Measurements from ENCODE around the gene NUF2. TPM values are rescaled to one million over a fixed set of nuclear protein-coding genes. Genes with fewer than 3 reads are reported as not detected.

Gene NUF2
- total and polyA plus RNA-seq, 2 donors (not counting 1 experiment from before 2014, with no cell fraction given): 0.94 to 1.3 TPM

DNA sequence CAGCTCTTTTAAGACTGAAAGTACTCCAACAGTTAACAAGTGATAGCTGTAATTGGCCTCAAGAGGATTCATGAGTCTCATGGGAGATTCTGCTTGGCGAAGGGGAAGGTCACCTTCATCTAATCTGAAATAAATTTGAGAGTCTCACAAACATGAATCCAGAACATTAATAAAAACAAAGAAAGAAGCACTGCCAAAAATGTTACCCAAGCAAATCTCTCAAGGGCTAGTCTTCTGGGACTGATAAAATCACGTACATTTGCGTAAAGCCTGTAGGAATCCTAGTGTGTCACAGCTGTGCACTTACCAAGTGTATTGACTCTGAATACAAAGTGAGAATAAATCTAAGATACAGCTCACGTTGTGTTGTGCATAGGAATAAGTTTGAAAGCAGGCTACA lies 21.2 kb upstream of the NUF2 start:
- no peak overlapping the region for H3K4me2 ChIP-seq (replicated peaks; ENCODE audit: low read depth, low read length, poor library complexity, severe bottlenecking)
- intact Hi-C loops (cut with micrococcal nuclease): no loop called here
- Mint-ChIP-seq H3K27me3 (no peaks in the 10 kb centered on the region), H3K27ac (no peak overlapping the region), H3K9me3 (ENCODE audit: insufficient read depth) (no peaks in the 10 kb centered on the region), H3K4me3 (no peak overlapping the region), H3K4me1 (no peaks in the 10 kb centered on the region)
- no peaks in the 10 kb centered on the region for H4K20me1 ChIP-seq (ENCODE audit: control insufficient read depth, insufficient read depth, low read length, poor library complexity, severe bottlenecking)
- no peak overlapping the region for H3K9ac ChIP-seq (ENCODE audit: low read length)
- ChIA-PET CTCF (no interaction called here), POLR2A (no interaction called here)
- H3K27ac ChIP-seq (ENCODE audit: low read length in 2 of 2): no peak overlapping the region
- no peak overlapping the region for H2AFZ ChIP-seq (ENCODE audit: insufficient read depth, low read depth, low read length, poor library complexity, severe bottlenecking)
- H3K36me3 ChIP-seq (replicated peaks in 1 of 2; ENCODE audit: control extremely low read depth in 1 of 2, control insufficient read depth in 1 of 2, extremely low read depth in 1 of 2, insufficient read depth in 2 of 2, low read length in 1 of 2): peaks cover 0 to 15% of the 10 kb centered on the region in 2 experiments
- TF ChIP-seq, protein P1, sequence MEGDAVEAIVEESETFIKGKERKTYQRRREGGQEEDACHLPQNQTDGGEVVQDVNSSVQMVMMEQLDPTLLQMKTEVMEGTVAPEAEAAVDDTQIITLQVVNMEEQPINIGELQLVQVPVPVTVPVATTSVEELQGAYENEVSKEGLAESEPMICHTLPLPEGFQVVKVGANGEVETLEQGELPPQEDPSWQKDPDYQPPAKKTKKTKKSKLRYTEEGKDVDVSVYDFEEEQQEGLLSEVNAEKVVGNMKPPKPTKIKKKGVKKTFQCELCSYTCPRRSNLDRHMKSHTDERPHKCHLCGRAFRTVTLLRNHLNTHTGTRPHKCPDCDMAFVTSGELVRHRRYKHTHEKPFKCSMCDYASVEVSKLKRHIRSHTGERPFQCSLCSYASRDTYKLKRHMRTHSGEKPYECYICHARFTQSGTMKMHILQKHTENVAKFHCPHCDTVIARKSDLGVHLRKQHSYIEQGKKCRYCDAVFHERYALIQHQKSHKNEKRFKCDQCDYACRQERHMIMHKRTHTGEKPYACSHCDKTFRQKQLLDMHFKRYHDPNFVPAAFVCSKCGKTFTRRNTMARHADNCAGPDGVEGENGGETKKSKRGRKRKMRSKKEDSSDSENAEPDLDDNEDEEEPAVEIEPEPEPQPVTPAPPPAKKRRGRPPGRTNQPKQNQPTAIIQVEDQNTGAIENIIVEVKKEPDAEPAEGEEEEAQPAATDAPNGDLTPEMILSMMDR (IDR thresholded peaks at IDR 0.05): no peak
- no peak for TF ChIP-seq EZH2 (IDR thresholded peaks at IDR 0.05; ENCODE audit: borderline replicate concordance, insufficient read depth, low read depth, low read length, poor library complexity, severe bottlenecking)
- no peak overlapping the region for H3K4me3 ChIP-seq (ENCODE audit: control extremely low read depth in 1 of 5, extremely low read depth in 1 of 5, insufficient read depth in 1 of 5, low read depth in 2 of 5, low read length in 4 of 5)
- no peaks in the 10 kb centered on the region for H3K4me1 ChIP-seq (ENCODE audit: control insufficient read depth in 2 of 2, insufficient read depth in 2 of 2, low read length in 2 of 2)
- DNase-seq (no peak), ATAC-seq (ENCODE audit: low read depth) (no peak)
- H3K27me3 ChIP-seq (replicated peaks in 1 of 4; ENCODE audit: control extremely low read depth in 1 of 4, control insufficient read depth in 3 of 4, insufficient read depth in 4 of 4, low read length in 3 of 4): no peaks in the 10 kb centered on the region
- no peaks in the 10 kb centered on the region for H3K79me2 ChIP-seq (ENCODE audit: control insufficient read depth, insufficient read depth, low read length)
- WGBS (ENCODE audit: insufficient coverage): 100% methylated on average over 2 of the region's 4 CpGs
- no peaks in the 10 kb centered on the region for H3K9me3 ChIP-seq (ENCODE audit: control extremely low read depth in 1 of 3, control insufficient read depth in 2 of 3, insufficient read depth in 1 of 3, low read length in 2 of 3)

DNA sequence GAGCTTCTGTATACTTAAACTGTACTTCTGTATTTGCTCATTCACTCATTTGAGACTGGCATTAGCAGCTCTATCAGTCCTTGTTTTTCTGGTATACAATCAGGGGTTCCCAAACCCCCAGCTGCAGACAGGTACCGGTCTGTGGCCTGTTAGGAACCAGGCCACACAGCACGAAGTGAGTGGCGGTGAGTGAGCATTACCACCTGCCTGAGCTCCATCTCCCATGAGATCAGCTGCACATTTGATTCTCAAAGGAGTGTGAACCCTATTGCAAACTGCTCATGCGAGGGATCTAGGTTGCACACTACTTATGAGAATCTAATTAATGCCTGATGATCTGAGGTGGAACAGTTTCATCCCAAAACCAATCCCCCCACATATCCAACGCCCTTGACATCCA lies 18.2 kb upstream of the NUF2 start:
- 100% methylated on average over 4 of the region's 5 CpGs for WGBS (ENCODE audit: insufficient coverage)

More for the DNA sequence above, 18.2 kb upstream of the NUF2 start:
- no peaks in the 10 kb centered on the region for H4K20me1 ChIP-seq (ENCODE audit: control insufficient read depth, insufficient read depth, low read length, poor library complexity, severe bottlenecking)
- H3K36me3 ChIP-seq (replicated peaks in 1 of 2; ENCODE audit: control extremely low read depth in 1 of 2, control insufficient read depth in 1 of 2, extremely low read depth in 1 of 2, insufficient read depth in 2 of 2, low read length in 1 of 2): peaks cover 0 to 15% of the 10 kb centered on the region in 2 experiments
- ATAC-seq (ENCODE audit: low read depth) (no peak), DNase-seq (no peak)
- CTCF ChIA-PET: interaction anchor here (2.0 kb wide), 1 partner anchor 12 kb away, joined by 6 read pairs; no protein-coding TSS in a partner anchor
- Mint-ChIP-seq H3K9me3 (ENCODE audit: insufficient read depth) (no peaks in the 10 kb centered on the region), H3K4me1 (no peaks in the 10 kb centered on the region), H3K4me3 (no peak overlapping the region), H3K27me3 (no peaks in the 10 kb centered on the region), H3K27ac (no peak overlapping the region)
- no peak overlapping the region for H2AFZ ChIP-seq (ENCODE audit: insufficient read depth, low read depth, low read length, poor library complexity, severe bottlenecking)
- H3K4me2 ChIP-seq (replicated peaks; ENCODE audit: low read depth, low read length, poor library complexity, severe bottlenecking): no peak overlapping the region
- no peaks in the 10 kb centered on the region for H3K79me2 ChIP-seq (ENCODE audit: control insufficient read depth, insufficient read depth, low read length)
- H3K4me1 ChIP-seq (ENCODE audit: control insufficient read depth in 2 of 2, insufficient read depth in 2 of 2, low read length in 2 of 2): no peaks in the 10 kb centered on the region
- POLR2A ChIA-PET: no interaction called here
- H3K9ac ChIP-seq (ENCODE audit: low read length): no peak overlapping the region
- H3K27me3 ChIP-seq (replicated peaks in 1 of 4; ENCODE audit: control extremely low read depth in 1 of 4, control insufficient read depth in 3 of 4, insufficient read depth in 4 of 4, low read length in 3 of 4): no peaks in the 10 kb centered on the region
- no peak overlapping the region for H3K27ac ChIP-seq (ENCODE audit: low read length in 2 of 2)
- intact Hi-C loops (cut with micrococcal nuclease): no loop called here
- no peaks in the 10 kb centered on the region for H3K9me3 ChIP-seq (ENCODE audit: control extremely low read depth in 1 of 3, control insufficient read depth in 2 of 3, insufficient read depth in 1 of 3, low read length in 2 of 3)
- no peak overlapping the region for H3K4me3 ChIP-seq (ENCODE audit: control extremely low read depth in 1 of 5, extremely low read depth in 1 of 5, insufficient read depth in 1 of 5, low read depth in 2 of 5, low read length in 4 of 5)
- TF ChIP-seq, protein P1 (IDR thresholded peaks at IDR 0.05): no peak
- TF ChIP-seq EZH2 (IDR thresholded peaks at IDR 0.05; ENCODE audit: borderline replicate concordance, insufficient read depth, low read depth, low read length, poor library complexity, severe bottlenecking): no peak
